Glutamatergic neuron (in vitro differentiated cells): Measurements from ENCODE around the gene NMU. TPM values are rescaled to one million over a fixed set of nuclear protein-coding genes. Genes with fewer than 3 reads are reported as not detected.

Source experiments
- DNase-seq: peaks from one replicate; pipeline ENCODE4 v3.0.0; 2022
- H3K27ac Mint-ChIP-seq: one replicate; pipeline ENCODE4 v1.8.0; 2020; ENCODE audit warnings: mild to moderate bottlenecking, mixed read lengths, inconsistent platforms; ENCODE audit not compliant: unreplicated experiment
- H3K27me3 Mint-ChIP-seq: one replicate; pipeline ENCODE4 v1.8.0; 2020; ENCODE audit warnings: mild to moderate bottlenecking, moderate library complexity, mixed read lengths, inconsistent platforms; ENCODE audit not compliant: unreplicated experiment
- H3K36me3 Mint-ChIP-seq: one replicate; pipeline ENCODE4 v1.8.0; 2020; ENCODE audit warnings: mild to moderate bottlenecking, mixed read lengths, inconsistent platforms; ENCODE audit not compliant: unreplicated experiment
- H3K4me1 Mint-ChIP-seq: one replicate; pipeline ENCODE4 v1.8.0; 2020; ENCODE audit warnings: mild to moderate bottlenecking, low read depth, mixed read lengths, inconsistent platforms; ENCODE audit not compliant: unreplicated experiment
- H3K4me3 Mint-ChIP-seq: one replicate; pipeline ENCODE4 v1.8.0; 2020; ENCODE audit warnings: mild to moderate bottlenecking, mixed read lengths, inconsistent platforms; ENCODE audit not compliant: unreplicated experiment
- H3K9me3 Mint-ChIP-seq: one replicate; pipeline ENCODE4 v1.8.0; 2020; ENCODE audit warnings: mild to moderate bottlenecking, moderate library complexity, mixed read lengths, inconsistent platforms; ENCODE audit not compliant: unreplicated experiment
- CTCF ChIP-seq: fragments of 200-600 bp; sonication (generic); IDR thresholded peaks from one replicate; pipeline ENCODE4 v1.5.0; 2021; ENCODE audit not compliant: partially characterized antibody, unreplicated experiment
- total RNA-seq: library from RNA; stranded (reverse); fragmentation: NEBNext Ultra II Directional; extraction: Animal tissue kit (Norgen Biotek cat#: 25700); gene quantifications from one replicate; pipeline ENCODE4 v1.2.1, GENCODE V29; 2021; ENCODE audit not compliant: unreplicated experiment

NMU gene
- total RNA-seq, 1 donor from 2014 or later = 9.4 TPM

- no peak for TF ChIP-seq CTCF
- Mint-ChIP-seq H3K4me1 (no peaks in the 10 kb centered on the region), H3K27me3 (no peaks in the 10 kb centered on the region), H3K4me3 (no peak overlapping the region), H3K9me3 (no peaks in the 10 kb centered on the region), H3K36me3 (no peaks in the 10 kb centered on the region), H3K27ac (no peak overlapping the region)
- no peak for DNase-seq
These were observed 26.7 kb downstream of the NMU start for GRCh38 chr4:55609393-55609866.

- Mint-ChIP-seq H3K9me3 (no peaks in the 10 kb centered on the region), H3K4me1 (no peaks in the 10 kb centered on the region), H3K27me3 (no peaks in the 10 kb centered on the region), H3K36me3 (no peaks in the 10 kb centered on the region), H3K4me3 (no peak overlapping the region), H3K27ac (no peak overlapping the region)
- DNase-seq = no peak
- TF ChIP-seq CTCF = no peak
These were observed 27.5 kb downstream of the NMU start for GRCh38 chr4:55608591-55608990.

- Mint-ChIP-seq H3K4me3 (no peak overlapping the region), H3K27me3 (no peaks in the 10 kb centered on the region), H3K4me1 (no peaks in the 10 kb centered on the region), H3K36me3 (no peaks in the 10 kb centered on the region), H3K9me3 (no peaks in the 10 kb centered on the region), H3K27ac (no peak overlapping the region)
- DNase-seq = no peak
- no peak for TF ChIP-seq CTCF
These were observed 31.1 kb downstream of the NMU start for GRCh38 chr4:55604996-55605395.

GRCh38 chr4:55600640-55601039 is 35.5 kb downstream of the NMU start:
- Mint-ChIP-seq H3K4me3 (no peak overlapping the region), H3K4me1 (no peaks in the 10 kb centered on the region), H3K9me3 (no peaks in the 10 kb centered on the region), H3K27ac (no peak overlapping the region), H3K36me3 (no peaks in the 10 kb centered on the region), H3K27me3 (no peaks in the 10 kb centered on the region)
- TF ChIP-seq CTCF = no peak
- no peak for DNase-seq

GRCh38 chr4:55598641-55599040 is 37.5 kb downstream of the NMU start:
- Mint-ChIP-seq H3K27ac (no peak overlapping the region), H3K36me3 (no peaks in the 10 kb centered on the region), H3K27me3 (no peaks in the 10 kb centered on the region), H3K4me1 (no peaks in the 10 kb centered on the region), H3K4me3 (no peak overlapping the region), H3K9me3 (no peaks in the 10 kb centered on the region)
- no peak for TF ChIP-seq CTCF
- no peak for DNase-seq
